LNCaP clone FGC (cell line): ENCODE data around the gene CNPPD1.

Experiments
- DNase-seq: peaks from one replicate; pipeline ENCODE4 v3.0.0-alpha.2; 2011; ENCODE audit warnings: low read depth
- H3K4me3 ChIP-seq: 2 replicates; pipeline ENCODE4 v1.5.1; 2011; ENCODE audit warnings: mild to moderate bottlenecking, low read depth, low read length, control low read depth
- CTCF ChIP-seq: IDR thresholded peaks from 2 replicates; pipeline ENCODE4 v1.5.1; 2012; ENCODE audit warnings: mild to moderate bottlenecking; ENCODE audit not compliant: control insufficient read depth, insufficient read depth; ENCODE audit errors: extremely low read depth

The CNPPD1 gene

GRCh38 chr2:219218732-219219701, 42.3 kb upstream of the CNPPD1 start, which contains the start of gene ABCB6:
ABCB6 (minus strand) TSS chr2:219218958; CDS start chr2:219218673, 285 bp downstream.
- peak; percentile 79 for DNase-seq
- H3K4me3 ChIP-seq = peak within 1 kb of the TSS; percentile 55
- TF ChIP-seq CTCF = no peak

- H3K4me3 ChIP-seq = peak overlapping the region; percentile 55
- peak; percentile 37 for DNase-seq
- TF ChIP-seq CTCF = no peak
Measured at GRCh38 chr2:219218217-219218731, 41.5 kb upstream of the CNPPD1 start.

GRCh38 chr2:219216535-219216915, 39.8 kb upstream of the CNPPD1 start:
- H3K4me3 ChIP-seq = no peak overlapping the region
- TF ChIP-seq CTCF = no peak
- no peak for DNase-seq

GRCh38 chr2:219215871-219216534, 39.3 kb upstream of the CNPPD1 start:
- no peak overlapping the region for H3K4me3 ChIP-seq
- DNase-seq = no peak
- TF ChIP-seq CTCF = no peak

GRCh38 chr2:219214786-219215185, 38.1 kb upstream of the CNPPD1 start:
- no peak for TF ChIP-seq CTCF
- DNase-seq = no peak
- no peak overlapping the region for H3K4me3 ChIP-seq

GRCh38 chr2:219214141-219214540, 37.4 kb upstream of the CNPPD1 start:
- no peak for DNase-seq
- no peak for TF ChIP-seq CTCF
- H3K4me3 ChIP-seq = no peak overlapping the region
